ENCODE results near the gene LSM14A.

The LSM14A gene

GRCh38 chr19:34259367-34260095 is 87.2 kb downstream of the LSM14A start (continued):
- TF ChIP-seq REST (tag by site-specific recombination; IDR thresholded peaks at IDR 0.05) = peak; percentile 99

- CTCF ChIA-PET = interaction anchor here (0.6 to 2.8 kb wide), 13 partner anchors 9 to 855 kb away, joined by 3 to 10 read pairs (median 3); no protein-coding TSS in a partner anchor
Observed at GRCh38 chr19:34260771-34261173, 88.5 kb downstream of the LSM14A start.

DNA sequence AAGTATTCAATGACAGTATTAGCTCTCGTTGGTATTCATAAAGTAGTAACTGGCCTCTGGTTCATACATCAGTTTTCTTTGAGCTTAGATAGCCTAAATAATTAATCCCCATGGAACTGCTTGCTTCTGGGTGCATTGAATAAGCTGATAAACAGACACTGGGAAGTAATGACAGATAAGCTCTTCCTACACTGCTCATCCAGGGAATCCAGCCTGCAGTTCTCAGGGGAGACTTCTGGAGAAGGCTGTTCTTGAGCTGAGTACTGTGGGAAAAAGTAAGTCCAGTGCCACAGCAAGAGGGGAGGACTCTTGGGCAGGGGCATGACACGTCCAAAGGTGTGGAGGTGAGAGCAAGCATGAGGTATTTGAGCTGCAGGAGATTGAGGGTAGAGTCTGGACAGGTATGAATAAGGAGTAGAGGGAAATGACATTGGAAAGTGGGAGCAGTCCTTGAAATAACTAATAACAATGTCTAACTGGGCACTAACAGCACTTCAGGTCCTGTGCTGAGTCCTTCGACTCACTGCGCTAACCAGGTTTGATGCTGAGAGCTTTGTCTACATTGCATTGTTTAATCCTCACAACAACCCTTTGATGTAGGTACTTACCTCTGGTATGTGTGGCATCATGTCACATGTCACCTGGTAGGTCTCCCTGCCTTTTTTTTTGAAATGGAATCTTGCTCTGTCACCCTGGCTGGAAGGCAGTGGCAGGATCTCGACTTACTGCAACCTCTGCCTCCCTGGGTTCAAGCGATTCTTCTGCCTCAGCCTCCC is 89.2 kb downstream of the LSM14A start:
- CTCF ChIA-PET = interaction anchor here (0.6 to 2.8 kb wide), 17 partner anchors 8 to 954 kb away, joined by 3 to 10 read pairs (median 3); partner anchors contain the start of gene PEPD

More at GRCh38 chr19:34260771-34261173, 88.5 kb downstream of the LSM14A start:
- Histone ChIP-seq H3K4me1 (ENCODE audit: control insufficient read depth, insufficient read depth, low read length) (peaks cover 40% of the 10 kb centered on the region), H3K27ac (ENCODE audit: extremely low read depth, low read depth, low read length) (no peak overlapping the region), H3K9me3 (ENCODE audit: control insufficient read depth, insufficient read depth, low read depth, low read length) (no peaks in the 10 kb centered on the region), H3K36me3 (ENCODE audit: control insufficient read depth in 2 of 2, insufficient read depth in 1 of 2, low read length in 2 of 2) (peaks cover 3 to 30% of the 10 kb centered on the region in 2 experiments), H3K4me3 (ENCODE audit: low read depth, low read length) (no peak overlapping the region)
- TF ChIP-seq, protein P1, sequence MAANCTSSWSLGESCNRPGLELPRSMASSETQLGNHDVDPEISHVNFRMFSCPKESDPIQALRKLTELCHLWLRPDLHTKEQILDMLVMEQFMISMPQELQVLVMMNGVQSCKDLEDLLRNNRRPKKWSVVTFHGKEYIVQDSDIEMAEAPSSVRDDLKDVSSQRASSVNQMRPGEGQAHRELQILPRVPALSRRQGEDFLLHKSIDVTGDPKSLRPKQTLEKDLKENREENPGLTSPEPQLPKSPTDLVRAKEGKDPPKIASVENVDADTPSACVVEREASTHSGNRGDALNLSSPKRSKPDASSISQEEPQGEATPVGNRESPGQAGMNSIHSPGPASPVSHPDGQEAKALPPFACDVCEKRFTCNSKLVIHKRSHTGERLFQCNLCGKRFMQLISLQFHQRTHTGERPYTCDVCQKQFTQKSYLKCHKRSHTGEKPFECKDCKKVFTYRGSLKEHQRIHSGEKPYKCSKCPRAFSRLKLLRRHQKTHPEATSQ (tag by site-specific recombination; IDR thresholded peaks at IDR 0.05) = no peak
- TF ChIP-seq WT1 (tag by site-specific recombination; IDR thresholded peaks at IDR 0.05) (peak; percentile 25; the same call in 1 of the 2 replicates), KLF1 (tag by site-specific recombination; IDR thresholded peaks at IDR 0.05) (peak; percentile 61), GLI4 (tag by site-specific recombination; IDR thresholded peaks at IDR 0.05) (no peak), KLF9 (tag by site-specific recombination; IDR thresholded peaks at IDR 0.05; ENCODE audit: low read depth) (peak; percentile 70), ZNF558 (tag by site-specific recombination; IDR thresholded peaks at IDR 0.05) (no peak), KLF10 (tag by site-specific recombination; IDR thresholded peaks at IDR 0.05) (peak; percentile 73), ZNF2 (tag by site-specific recombination; IDR thresholded peaks at IDR 0.05) (no peak)
- POLR2A ChIA-PET = interaction anchor here (0.6 to 2.1 kb wide), 6 partner anchors 8 to 168 kb away, joined by 3 to 7 read pairs (median 5); partner anchors contain the start of gene UBA2

More for the DNA sequence above, 89.2 kb downstream of the LSM14A start:
- no peaks in the 10 kb centered on the region for H3K9me3 ChIP-seq (ENCODE audit: control insufficient read depth, insufficient read depth, low read depth, low read length)
- peaks cover 3 to 23% of the 10 kb centered on the region in 2 experiments for H3K36me3 ChIP-seq (ENCODE audit: control insufficient read depth in 2 of 2, insufficient read depth in 1 of 2, low read length in 2 of 2)
- TF ChIP-seq KLF9 (tag by site-specific recombination; IDR thresholded peaks at IDR 0.05; ENCODE audit: low read depth) (no peak), ZNF132 (tag by site-specific recombination; IDR thresholded peaks at IDR 0.05; ENCODE audit: borderline replicate concordance) (no peak)
- TF ChIP-seq, protein P2, sequence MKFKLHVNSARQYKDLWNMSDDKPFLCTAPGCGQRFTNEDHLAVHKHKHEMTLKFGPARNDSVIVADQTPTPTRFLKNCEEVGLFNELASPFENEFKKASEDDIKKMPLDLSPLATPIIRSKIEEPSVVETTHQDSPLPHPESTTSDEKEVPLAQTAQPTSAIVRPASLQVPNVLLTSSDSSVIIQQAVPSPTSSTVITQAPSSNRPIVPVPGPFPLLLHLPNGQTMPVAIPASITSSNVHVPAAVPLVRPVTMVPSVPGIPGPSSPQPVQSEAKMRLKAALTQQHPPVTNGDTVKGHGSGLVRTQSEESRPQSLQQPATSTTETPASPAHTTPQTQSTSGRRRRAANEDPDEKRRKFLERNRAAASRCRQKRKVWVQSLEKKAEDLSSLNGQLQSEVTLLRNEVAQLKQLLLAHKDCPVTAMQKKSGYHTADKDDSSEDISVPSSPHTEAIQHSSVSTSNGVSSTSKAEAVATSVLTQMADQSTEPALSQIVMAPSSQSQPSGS (tag by site-specific recombination; IDR thresholded peaks at IDR 0.05; ENCODE audit: low read depth) = no peak
- peak overlapping the region; percentile 7; the same call in 1 of the 2 replicates for H3K27ac ChIP-seq (ENCODE audit: extremely low read depth, low read depth, low read length)
- H3K4me1 ChIP-seq (ENCODE audit: control insufficient read depth, insufficient read depth, low read length) = peaks cover 36% of the 10 kb centered on the region
- POLR2A ChIA-PET = interaction anchor here (0.9 to 2.1 kb wide), 5 partner anchors 9 to 167 kb away, joined by 4 to 7 read pairs (median 5); partner anchors contain the start of gene UBA2
- H3K4me3 ChIP-seq (ENCODE audit: low read depth, low read length) = no peak overlapping the region
